Measurements from ENCODE around the gene TDRD9. TPM values are rescaled to one million over a fixed set of nuclear protein-coding genes. Genes with fewer than 3 reads are reported as not detected.

Gene TDRD9
- total RNA-seq, 4 donors from 2014 or later: 0.17 to 1.5 (median 0.31) TPM; not detected in 1

- H3K4me3 ChIP-seq: no peak overlapping the region
- no peaks in the 10 kb centered on the region for H3K9me3 ChIP-seq
- no peaks in the 10 kb centered on the region for H3K4me1 ChIP-seq
- no peak overlapping the region for H3K27ac ChIP-seq
- no peak for DNase-seq
- TF ChIP-seq POLR2A (IDR thresholded peaks at IDR 0.05) (no peak), CTCF (IDR thresholded peaks at IDR 0.05 in 4 of 5, conservative IDR thresholded peaks at IDR 0.05 in 1 of 5) (no peak)
- H3K27me3 ChIP-seq: no peaks in the 10 kb centered on the region
- in situ Hi-C loops (cut with MboI; ENCODE audit: low sequenced_read_pairs in 4 of 4) (no loop called here), intact Hi-C loops (cut with DNase I; ENCODE audit: low total_unique reads) (no loop called here)
- ATAC-seq: no peak
- no peaks in the 10 kb centered on the region for H3K36me3 ChIP-seq
These were observed 173.5 kb downstream of the TDRD9 start for GRCh38 chr14:104101651-104102281.

Other genes starting within 250 kb of the TDRD9 start
- gene XRCC3, start 213.0 kb upstream of the TDRD9 start, total RNA-seq: 10 to 100 TPM in 1 of 4 donors, 1 to 10 TPM in 3; 1.3 to 26.5 (median 3.0) TPM
- 10 to 100 TPM; 16.2 to 25.8 (median 20.2) TPM for gene ZFYVE21, start 212.6 kb upstream of the TDRD9 start, total RNA-seq
- 10 to 100 TPM; 10.4 to 24.6 (median 11.8) TPM for gene PPP1R13B, start 80.9 kb upstream of the TDRD9 start, total RNA-seq
- gene RD3L, start 14.1 kb downstream of the TDRD9 start, total RNA-seq: not detected
- under 1 TPM in 1 of 4 donors, not detected in 3; 0.20 TPM for gene ASPG, start 157.2 kb downstream of the TDRD9 start, total RNA-seq
- 1 to 10 TPM in 3 of 4 donors, under 1 TPM in 1; 0.59 to 3.3 (median 1.5) TPM for gene KIF26A, start 210.1 kb downstream of the TDRD9 start, total RNA-seq